M059J (cell line): Measurements from ENCODE around the gene MSI2. TPM values are rescaled to one million over a fixed set of nuclear protein-coding genes. Genes with fewer than 3 reads are reported as not detected.

Source experiments
- DNase-seq: peaks from one replicate; pipeline ENCODE4 v3.0.0-alpha.2; 2012; ENCODE audit warnings: low read depth
- total RNA-seq: library from RNA; depleted of rRNA; stranded (reverse); fragments of >200 nt; shearing (Covaris generic); gene quantifications from 2 replicates; pipeline ENCODE4 v1.2.3, GENCODE V29; 2014

MSI2 gene
- total RNA-seq, 1 experiment from 2014 or later = 28.6 TPM

DNA sequence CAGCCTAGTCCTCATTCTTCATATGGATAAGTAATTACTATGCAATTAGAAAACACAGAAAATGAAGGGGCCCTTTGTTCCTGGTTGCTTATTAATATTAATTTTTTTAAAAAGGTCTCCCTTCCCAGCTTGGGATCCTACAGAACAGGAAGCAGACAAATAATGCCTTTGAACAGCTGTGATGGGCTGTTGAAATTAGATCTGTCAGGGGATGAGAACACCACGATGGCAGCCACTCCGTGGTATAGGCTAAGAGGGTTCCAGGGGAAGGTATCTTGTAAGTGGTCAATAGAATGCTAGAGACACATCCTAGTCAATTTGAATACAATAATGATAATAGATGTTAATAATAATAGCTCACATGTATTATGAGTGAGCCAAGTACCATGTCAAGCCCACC is 405.7 kb downstream of the MSI2 start:
- DNase-seq = no peak

GRCh38 chr17:57662644-57663308 is 406.5 kb downstream of the MSI2 start:
- peak; percentile 99 for DNase-seq

DNA sequence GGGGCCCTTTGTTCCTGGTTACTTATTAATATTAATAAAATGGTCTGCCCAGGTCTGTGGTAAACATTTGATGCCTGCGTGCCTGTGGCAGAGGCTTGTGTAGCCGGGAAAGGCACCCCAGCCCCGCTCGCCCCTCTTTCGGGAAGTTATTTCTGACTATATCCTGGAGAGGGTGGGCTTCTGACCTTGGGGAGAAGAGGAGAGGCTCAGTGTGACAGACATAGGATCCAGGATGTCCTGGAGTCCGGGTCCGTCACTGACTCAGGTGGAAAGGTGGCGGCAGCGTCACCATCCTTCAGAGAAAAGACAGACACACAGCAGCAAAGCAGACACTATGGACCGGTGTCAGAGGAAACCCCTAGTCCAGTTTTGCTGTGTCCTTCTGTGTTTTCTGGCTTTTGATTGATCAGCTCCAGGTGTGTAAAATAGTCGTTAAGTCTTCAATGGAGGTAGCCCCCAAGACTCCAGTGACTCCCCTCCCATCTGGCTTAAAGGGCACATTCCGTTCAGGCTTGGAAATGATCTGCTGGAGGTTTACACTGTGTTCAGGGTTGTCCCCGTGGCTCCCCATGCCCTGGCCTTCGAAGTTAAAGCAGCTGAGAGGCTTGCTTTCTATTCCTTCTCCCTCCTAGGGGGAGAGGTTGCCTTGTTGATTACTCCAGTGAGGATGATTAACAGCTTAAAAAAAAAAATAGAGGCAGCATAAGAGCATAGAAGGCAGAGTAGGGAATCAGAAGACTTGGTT is 407.2 kb downstream of the MSI2 start:
- no peak for DNase-seq

DNA sequence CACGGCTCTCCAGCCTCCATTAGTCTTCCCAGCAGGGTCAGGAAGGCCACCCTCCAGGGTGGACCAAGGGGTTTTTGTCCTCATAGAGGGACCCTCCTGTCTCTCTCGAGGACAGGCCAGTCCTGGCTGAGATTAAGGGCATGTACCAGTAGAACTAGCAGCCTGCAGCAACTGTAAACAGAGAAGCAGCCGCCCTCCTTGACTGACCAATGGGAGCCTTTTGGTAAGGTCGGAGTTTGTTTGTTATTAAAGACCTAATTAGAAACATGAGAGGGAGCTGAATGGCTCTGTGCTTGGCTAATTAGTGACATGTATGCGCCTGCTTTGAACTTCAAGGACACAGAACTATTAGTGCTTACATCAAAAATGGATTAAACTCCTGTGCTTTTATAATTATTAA is 408.8 kb downstream of the MSI2 start:
- DNase-seq = no peak

GRCh38 chr17:57665696-57666095 is 409.4 kb downstream of the MSI2 start:
- DNase-seq = no peak

- no peak for DNase-seq
Observed at GRCh38 chr17:57666201-57666870, 410.0 kb downstream of the MSI2 start.

DNA sequence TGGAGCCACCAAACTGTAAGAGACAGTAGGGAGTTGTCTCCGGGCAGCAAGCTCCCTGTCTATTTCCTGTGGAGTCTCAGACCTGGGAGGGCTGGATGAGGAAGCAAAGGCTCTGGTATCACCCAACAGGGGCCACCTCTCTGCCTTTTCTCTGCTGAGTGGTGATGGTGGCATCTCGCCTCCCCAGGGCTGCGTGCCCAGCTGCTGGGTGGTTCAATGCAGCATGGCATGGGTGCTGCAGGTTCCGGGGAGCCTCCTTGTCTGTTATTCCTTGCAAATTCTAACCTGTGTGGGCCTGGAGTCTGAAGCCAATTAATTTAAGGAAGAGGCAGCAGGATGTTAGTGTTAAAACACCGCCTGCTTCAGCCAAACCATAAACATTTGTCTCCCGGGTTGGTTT is 410.6 kb downstream of the MSI2 start:
- DNase-seq = no peak

GRCh38 chr17:57667461-57667923 is 411.2 kb downstream of the MSI2 start:
- DNase-seq = no peak

DNA sequence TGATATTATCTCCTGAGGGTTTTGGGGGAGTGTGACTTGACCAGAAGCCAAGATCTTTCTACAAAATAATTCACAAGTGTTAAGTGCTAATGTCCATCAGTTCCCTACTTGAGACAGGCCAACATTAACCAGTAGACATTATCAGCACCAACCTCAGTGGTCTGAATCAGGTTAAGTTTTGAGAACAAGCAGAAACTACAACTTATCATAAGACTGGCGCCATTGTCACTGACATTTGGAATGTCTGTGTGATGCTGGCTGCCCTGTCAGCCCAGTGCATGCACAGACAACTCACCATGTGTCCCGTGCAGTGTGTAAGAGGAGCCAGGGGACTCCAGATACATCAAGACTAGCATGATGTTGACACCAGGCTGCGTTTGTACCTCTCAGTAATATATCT is 412.0 kb downstream of the MSI2 start:
- DNase-seq = no peak

- DNase-seq = no peak
Observed at GRCh38 chr17:57669671-57670529, 413.6 kb downstream of the MSI2 start.

- peak; percentile 44 for DNase-seq
Observed at GRCh38 chr17:57670769-57671569, 414.6 kb downstream of the MSI2 start.

DNA sequence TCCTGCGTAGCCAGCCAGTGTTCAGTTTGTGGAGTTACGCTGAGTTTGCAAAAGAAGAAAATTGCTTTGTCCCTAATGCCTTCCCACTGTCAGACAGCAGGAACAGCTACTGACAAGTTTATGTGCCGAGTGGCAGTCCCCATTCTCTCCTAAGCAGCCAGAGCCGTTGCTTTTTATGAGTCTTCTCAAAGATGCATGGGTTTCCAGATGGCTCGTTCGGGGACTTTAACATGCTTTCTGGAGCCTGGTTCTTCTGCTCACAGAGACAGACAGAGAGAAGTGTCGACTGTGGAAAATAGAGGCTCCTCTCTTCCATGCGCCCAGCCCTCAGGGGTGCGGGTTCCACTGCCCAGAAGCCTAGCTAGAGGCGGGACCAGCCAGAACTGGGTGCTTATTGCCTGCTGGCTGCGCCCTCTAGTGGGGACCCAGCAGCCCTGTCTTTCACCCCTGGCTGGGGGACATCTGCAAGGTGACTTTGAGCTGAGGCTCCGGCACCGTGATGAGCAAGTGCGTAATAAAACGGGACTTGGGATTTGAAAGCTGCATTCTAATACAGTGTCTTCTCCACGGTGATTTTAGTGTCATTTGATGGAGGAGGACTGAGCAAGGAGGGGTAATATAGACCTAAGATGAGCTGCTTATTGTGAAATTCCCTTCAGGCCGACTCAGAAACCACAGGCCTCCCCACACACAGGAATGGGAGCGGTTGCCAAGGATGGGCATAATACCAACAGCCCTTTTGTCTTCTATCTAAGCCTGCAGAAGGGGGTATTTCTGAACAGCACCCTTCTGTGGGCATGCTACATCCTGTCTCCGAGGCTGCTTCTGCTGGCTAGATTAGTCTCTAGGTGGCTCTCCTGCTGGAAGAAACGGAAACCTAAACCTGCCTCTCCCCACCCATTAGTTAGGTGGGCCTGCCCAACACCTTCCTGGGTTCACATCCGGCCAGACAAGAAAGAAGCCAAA is 415.6 kb downstream of the MSI2 start:
- peak; percentile 75 for DNase-seq

DNA sequence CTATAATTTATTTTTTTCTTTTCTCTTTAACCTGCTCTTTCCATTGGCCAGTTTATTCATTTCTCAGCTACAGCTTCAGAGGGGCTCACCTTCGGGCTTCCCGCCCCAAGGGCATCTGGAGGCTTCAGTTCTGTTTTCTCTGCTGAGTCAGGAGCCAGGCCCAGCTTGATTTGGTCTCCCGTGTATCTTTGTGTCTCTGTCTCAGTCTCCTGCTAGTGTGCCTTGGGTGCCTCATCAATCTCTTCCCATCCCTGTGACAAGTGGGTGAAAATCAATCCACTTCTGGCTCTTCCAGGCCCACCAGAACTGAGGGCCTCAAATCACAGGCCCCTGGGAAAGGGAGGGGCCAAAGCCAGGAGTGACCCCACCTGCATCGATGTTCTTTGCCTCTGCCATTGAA is 416.6 kb downstream of the MSI2 start:
- DNase-seq = no peak

DNA sequence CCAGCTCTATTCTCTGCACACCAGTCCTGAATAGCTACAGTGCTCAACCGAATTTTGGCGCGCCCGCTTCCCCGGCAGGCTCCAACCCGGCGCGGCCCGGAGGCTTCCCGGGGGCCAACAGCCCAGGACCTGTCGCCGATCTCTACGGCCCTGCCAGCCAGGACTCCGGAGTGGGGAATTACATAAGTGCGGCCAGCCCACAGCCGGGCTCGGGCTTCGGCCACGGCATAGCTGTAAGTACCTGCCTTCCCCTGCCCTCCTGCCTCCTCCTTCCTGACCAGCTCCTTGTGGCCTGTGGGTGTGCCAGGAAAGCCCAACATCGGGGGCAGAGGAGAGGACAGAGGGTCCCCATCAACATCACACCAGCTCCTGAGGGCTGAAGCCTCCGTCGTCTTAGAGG is 418.6 kb downstream of the MSI2 start:
- DNase-seq = no peak

- no peak for DNase-seq
Observed at GRCh38 chr17:57675427-57676387, 419.4 kb downstream of the MSI2 start.

GRCh38 chr17:57676543-57676942 is 420.2 kb downstream of the MSI2 start:
- DNase-seq = no peak

DNA sequence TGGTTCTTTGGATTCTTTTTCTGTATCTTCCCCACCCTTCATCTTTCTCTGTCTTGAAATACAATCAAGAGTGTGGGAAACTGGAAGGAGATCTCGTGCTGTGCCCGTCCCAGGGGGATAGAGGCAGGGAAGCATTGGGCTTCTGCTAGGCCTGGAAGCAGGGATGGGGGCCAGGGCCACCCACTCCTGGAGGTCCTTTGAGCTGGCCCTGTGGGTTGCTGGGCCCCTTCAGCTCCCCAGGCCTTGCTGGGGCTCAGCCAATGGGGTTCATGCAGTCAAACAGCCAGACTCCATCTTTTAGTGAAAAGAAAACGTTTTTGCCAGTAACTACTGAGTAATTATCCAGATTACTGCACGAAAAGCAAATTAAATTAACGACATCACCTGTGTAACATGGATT is 421.0 kb downstream of the MSI2 start:
- no peak for DNase-seq

DNA sequence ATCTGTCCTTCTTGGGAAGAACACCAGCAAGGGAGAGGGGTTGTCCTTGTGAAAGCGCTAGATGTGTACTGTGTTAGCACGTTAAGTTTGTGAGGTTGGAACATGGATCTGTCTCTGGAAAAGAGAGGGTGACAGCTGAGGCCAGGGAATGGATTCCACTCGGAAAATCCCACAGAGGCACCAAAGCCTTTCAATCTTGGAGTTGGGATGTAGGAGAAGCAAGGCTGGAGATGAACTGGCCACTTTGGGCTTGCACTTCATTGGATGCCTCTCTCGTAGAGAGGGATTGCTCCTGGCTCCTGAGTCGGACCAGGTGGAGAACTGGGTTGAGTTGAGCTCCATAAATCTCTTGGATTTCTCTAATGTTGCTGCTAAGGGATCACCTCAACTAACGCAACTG is 421.5 kb downstream of the MSI2 start:
- no peak for DNase-seq

- DNase-seq = no peak
Observed at GRCh38 chr17:57678393-57678792, 422.1 kb downstream of the MSI2 start.
